B cell (primary cell): ENCODE results near the gene HJURP. TPM values are rescaled to one million over a fixed set of nuclear protein-coding genes. Genes with fewer than 3 reads are reported as not detected.

ENCODE experiments used
- ATAC-seq: fragments of 200-7000 bp; cut with Tn5 transposase; one replicate; pipeline ENCODE4 v1.10.0; 2021; ENCODE audit warnings: low read depth, mild to moderate bottlenecking, moderate number of reproducible peaks, moderate library complexity
- CTCF ChIA-PET: fragments of 350-600 bp; sonication (Branson Sonifier 250); formaldehyde crosslinking; loops from one replicate; lab custom pipeline; 2021; ENCODE audit warnings: antibody characterized with exemption, inconsistent platforms; lab: Charles Lee
- POLR2A ChIA-PET: fragments of 350-600 bp; sonication (Branson Sonifier 250); formaldehyde crosslinking; loops from one replicate; lab custom pipeline; 2021; ENCODE audit warnings: antibody characterized with exemption; lab: Charles Lee
- DNase-seq: peaks from one replicate; pipeline ENCODE4 v3.0.0; 2013
- H2AFZ ChIP-seq: 2 replicates; pipeline ENCODE4 v1.6.1; 2012; ENCODE audit warnings: mild to moderate bottlenecking, low read depth, low read length; ENCODE audit not compliant: insufficient read depth, poor library complexity, severe bottlenecking
- H3K27ac ChIP-seq, 2 donors: 1 replicate in 1 of 2; 2 replicates in 1 of 2; pipeline ENCODE4 v1.5.1; 2012 to 2013; ENCODE audit warnings: low read length in 2 of 2, mild to moderate bottlenecking in 2 of 2, moderate library complexity in 1 of 2
- H3K27me3 ChIP-seq, 4 experiments: fragments of 200-600 bp in 1 of 4; sonication (generic) in 1 of 4; replicated peaks in 1 of 4; 1 replicate in 2 of 4; 2 replicates in 2 of 4; pipeline versions ENCODE4 v1.6.1 to v1.7.0; 2013 to 2016; ENCODE audit warnings: low read length in 3 of 4, mild to moderate bottlenecking in 2 of 4, mixed read lengths in 1 of 4, moderate library complexity in 1 of 4; ENCODE audit not compliant: insufficient read depth in 4 of 4, control insufficient read depth in 3 of 4; ENCODE audit errors: control extremely low read depth in 1 of 4
- H3K36me3 ChIP-seq, 2 experiments: replicated peaks in 1 of 2; 1 replicate in 1 of 2; 2 replicates in 1 of 2; pipeline versions ENCODE4 v1.6.1 to v1.7.1; 2013; ENCODE audit warnings: low read length in 1 of 2; ENCODE audit not compliant: insufficient read depth in 2 of 2, control insufficient read depth in 1 of 2; ENCODE audit errors: control extremely low read depth in 1 of 2, extremely low read depth in 1 of 2
- H3K4me1 ChIP-seq, 2 donors: fragments of 200-600 bp in 1 of 2; sonication (generic) in 1 of 2; 1 replicate in 1 of 2; 2 replicates in 1 of 2; pipeline versions ENCODE4 v1.5.1 to v1.6.1; 2013 to 2017; ENCODE audit warnings: low read length in 2 of 2; ENCODE audit not compliant: control insufficient read depth in 2 of 2, insufficient read depth in 2 of 2
- H3K4me2 ChIP-seq: replicated peaks from 2 replicates; pipeline ENCODE3; 2012; ENCODE audit warnings: mild to moderate bottlenecking, low read depth, low read length; ENCODE audit not compliant: poor library complexity, severe bottlenecking
- H3K4me3 ChIP-seq, 5 experiments: fragments of 200-600 bp in 1 of 5; sonication (generic) in 1 of 5; 1 replicate in 3 of 5; 2 replicates in 2 of 5; pipeline versions ENCODE4 v1.5.1 to v1.7.0; 2011 to 2016; ENCODE audit warnings: low read length in 4 of 5, mild to moderate bottlenecking in 4 of 5, low read depth in 2 of 5, control low read depth in 1 of 5, moderate library complexity in 1 of 5; ENCODE audit not compliant: insufficient read depth in 1 of 5; ENCODE audit errors: control extremely low read depth in 1 of 5, extremely low read depth in 1 of 5
- H3K79me2 ChIP-seq: fragments of 200-600 bp; sonication (generic); one replicate; pipeline ENCODE4 v1.6.0; 2016; ENCODE audit warnings: low read length; ENCODE audit not compliant: control insufficient read depth, insufficient read depth
- H3K9ac ChIP-seq: fragments of 200-600 bp; sonication (generic); 2 replicates; pipeline ENCODE4 v1.6.1; 2017; ENCODE audit warnings: mild to moderate bottlenecking, low read length, moderate library complexity
- H3K9me3 ChIP-seq, 3 donors: one replicate each; pipeline versions ENCODE4 v1.6.1 to v1.7.1; 2013; ENCODE audit warnings: low read length in 2 of 3; ENCODE audit not compliant: control insufficient read depth in 2 of 3, insufficient read depth in 1 of 3; ENCODE audit errors: control extremely low read depth in 1 of 3
- H4K20me1 ChIP-seq: 2 replicates; pipeline ENCODE4 v1.6.0; 2012; ENCODE audit warnings: mild to moderate bottlenecking, low read length; ENCODE audit not compliant: insufficient read depth, control insufficient read depth, poor library complexity, severe bottlenecking
- H3K27ac Mint-ChIP-seq: one replicate; pipeline ENCODE4 v1.8.0; 2021; ENCODE audit warnings: mixed read lengths
- H3K27me3 Mint-ChIP-seq: one replicate; pipeline ENCODE4 v1.8.0; 2021; ENCODE audit warnings: mixed read lengths
- H3K4me1 Mint-ChIP-seq: one replicate; pipeline ENCODE4 v1.8.0; 2021; ENCODE audit warnings: mixed read lengths
- H3K4me3 Mint-ChIP-seq: one replicate; pipeline ENCODE4 v1.8.0; 2021; ENCODE audit warnings: mixed read lengths
- H3K9me3 Mint-ChIP-seq: one replicate; pipeline ENCODE4 v1.8.0; 2022; ENCODE audit warnings: mixed read lengths; ENCODE audit not compliant: insufficient read depth
- CTCF ChIP-seq: fragments of 200-600 bp; IDR thresholded peaks from one replicate; pipeline ENCODE4 v1.8.0; 2022; ENCODE audit warnings: antibody characterized with exemption, mild to moderate bottlenecking
- EZH2 ChIP-seq: IDR thresholded peaks from 2 replicates; pipeline ENCODE4 v1.6.1; 2012; ENCODE audit warnings: borderline replicate concordance, low read depth, mild to moderate bottlenecking, moderate library complexity, low read length; ENCODE audit not compliant: insufficient read depth, poor library complexity, severe bottlenecking
- WGBS: methylation state at CpG from one replicate; pipeline ENCODE4 v1.1.5; 2013; ENCODE audit warnings: missing lambda C conversion rate; ENCODE audit not compliant: insufficient coverage; 5-methylcytosine and 5-hydroxymethylcytosine counted together
- intact Hi-C: fragments of 100-400 bp; cut with micrococcal nuclease; formaldehyde crosslinking; loops from one replicate; pipeline ENCODE4 v1.10.0; 2022
- polyA plus RNA-seq: library from polyadenylated mRNA; depleted of rRNA; stranded (reverse); fragments of >200 nt; gene quantifications from 2 replicates; pipeline ENCODE4 v1.2.3, GENCODE V29; 2012
- total RNA-seq, 2 donors: library from RNA; stranded (reverse); fragments of 120-200 nt in 1 of 2; gene quantifications; 1 replicate in 1 of 2; 2 replicates in 1 of 2; pipeline versions ENCODE4 v1.2.3 to v1.2.4, GENCODE V29; 2013 to 2022

Gene HJURP
- total and polyA plus RNA-seq, 2 donors (not counting 1 experiment from before 2014, with no cell fraction given): 0.42 to 0.73 TPM

GRCh38 chr2:233829193-233830110 is 24.9 kb downstream of the HJURP start:
- Histone ChIP-seq H3K4me3 (no peak overlapping the region), H3K9me3 (no peaks in the 10 kb centered on the region), H3K27ac (no peak overlapping the region), H3K27me3 (no peaks in the 10 kb centered on the region), H2AFZ (no peak overlapping the region), H3K4me2 (no peak overlapping the region), H3K36me3 (no peaks in the 10 kb centered on the region), H3K79me2 (no peaks in the 10 kb centered on the region), H3K9ac (no peak overlapping the region), H3K4me1 (peaks cover 0 to 6% of the 10 kb centered on the region in 2 donors), H4K20me1 (no peaks in the 10 kb centered on the region)
- peaks cover 7% of the 10 kb centered on the region for H3K27me3 Mint-ChIP-seq
- TF ChIP-seq EZH2 (no peak), CTCF (no peak)
- intact Hi-C loops: no loop called here
- no peak for DNase-seq
- H3K4me1 Mint-ChIP-seq: peaks cover 3% of the 10 kb centered on the region
- no peak overlapping the region for H3K27ac Mint-ChIP-seq
- H3K9me3 Mint-ChIP-seq: peaks cover 1% of the 10 kb centered on the region
- ChIA-PET CTCF (no interaction called here), POLR2A (no interaction called here)
- ATAC-seq: no peak
- no peak overlapping the region for H3K4me3 Mint-ChIP-seq
- 93% methylated on average over 13 of the region's 15 CpGs for WGBS

- H3K4me1 Mint-ChIP-seq: peaks cover 3% of the 10 kb centered on the region
These were observed 25.7 kb downstream of the HJURP start for GRCh38 chr2:233828546-233829192.

More at GRCh38 chr2:233828546-233829192, 25.7 kb downstream of the HJURP start:
- no peaks in the 10 kb centered on the region for H3K27me3 ChIP-seq
- CTCF ChIA-PET: no interaction called here
- H3K9ac ChIP-seq: no peak overlapping the region
- no peak overlapping the region for H2AFZ ChIP-seq
- Mint-ChIP-seq H3K9me3 (peaks cover 1% of the 10 kb centered on the region), H3K27ac (no peak overlapping the region), H3K27me3 (peaks cover 7% of the 10 kb centered on the region), H3K4me3 (no peak overlapping the region)
- 94% methylated on average over 22 of the region's 24 CpGs for WGBS
- no peaks in the 10 kb centered on the region for H3K79me2 ChIP-seq
- no peaks in the 10 kb centered on the region for H3K36me3 ChIP-seq
- no peak overlapping the region for H3K27ac ChIP-seq
- peaks cover 0 to 6% of the 10 kb centered on the region in 2 donors for H3K4me1 ChIP-seq
- H3K4me2 ChIP-seq: no peak overlapping the region
- DNase-seq (no peak), ATAC-seq (no peak)
- intact Hi-C loops: no loop called here
- no peak overlapping the region for H3K4me3 ChIP-seq
- POLR2A ChIA-PET: no interaction called here
- TF ChIP-seq EZH2: no peak
- no peak for TF ChIP-seq CTCF
- no peaks in the 10 kb centered on the region for H3K9me3 ChIP-seq
- no peaks in the 10 kb centered on the region for H4K20me1 ChIP-seq
